HCT116 (cell line): ENCODE measurements around the gene ADARB2. TPM values are rescaled to one million over a fixed set of nuclear protein-coding genes. Genes with fewer than 3 reads are reported as not detected.

Experiments used
- ATAC-seq: fragments of 200-7000 bp; cut with Tn5 transposase; 2 replicates; pipeline ENCODE4 v1.9.1; 2020; ENCODE audit warnings: mild to moderate bottlenecking, moderate library complexity
- BruUV-seq: library from RNA; stranded (reverse); fragments of 400-500 nt; replicated peaks from 2 replicates; lab custom pipeline; 2021; lab: Mats Ljungman, UMichigan
- CTCF ChIA-PET: fragments of 300-600 bp; sonication (Branson Sonifier 250); formaldehyde crosslinking; loops from one replicate; lab custom pipeline; 2021; ENCODE audit warnings: antibody characterized with exemption; lab: Charles Lee
- POLR2A ChIA-PET: fragments of 300-600, 350-600 bp; sonication (Branson Sonifier 250); formaldehyde crosslinking; loops from one replicate; lab custom pipeline; 2021; ENCODE audit warnings: antibody characterized with exemption; lab: Charles Lee
- RAD21 ChIA-PET, 2 experiments: fragments of 300-600 bp; sonication (Branson Sonifier 250); formaldehyde crosslinking; loops; one replicate each; lab custom pipeline; 2023; ENCODE audit warnings: low total read pairs in 2 of 2; ENCODE audit not compliant: uncharacterized antibody in 2 of 2, unreplicated experiment in 2 of 2, low non-redundant PET in 1 of 2; lab: Charles Lee
- DNase-seq: peaks from one replicate; pipeline ENCODE4 v3.0.0-alpha.2; 2010; ENCODE audit warnings: low read depth, low spot score
- H2AFZ ChIP-seq: fragments of 200-600 bp; shearing (Covaris generic), sonication (generic); 2 replicates; pipeline ENCODE4 v1.6.1; 2017; ENCODE audit warnings: low read depth, mixed run types, mixed read lengths, antibody characterized with exemption, low read length; ENCODE audit not compliant: poor library complexity, severe bottlenecking
- H3K27ac ChIP-seq: 2 replicates; pipeline ENCODE4 v1.5.1; 2012; ENCODE audit warnings: low read depth, low read length
- H3K27me3 ChIP-seq: fragments of 200-600 bp; sonication (generic); 2 replicates; pipeline ENCODE4 v1.6.1; 2016; ENCODE audit warnings: mixed run types, low read length, mixed read lengths; ENCODE audit not compliant: insufficient read depth
- H3K36me3 ChIP-seq, 2 experiments: fragments of 200-500 bp in 1 of 2; fragments of 200-600 bp in 1 of 2; sonication (Bioruptor generic) in 1 of 2; sonication (generic) in 1 of 2; 2 replicates each; pipeline versions ENCODE4 v1.5.1 to v1.6.1; 2014 to 2016; ENCODE audit warnings: low read length in 2 of 2, inconsistent platforms in 1 of 2, mixed read lengths in 1 of 2, mixed run types in 1 of 2; ENCODE audit not compliant: insufficient read depth in 2 of 2, control insufficient read depth in 1 of 2
- H3K4me1 ChIP-seq, 2 experiments: fragments of 200-600 bp in 1 of 2; sonication (generic) in 1 of 2; 2 replicates each; pipeline versions ENCODE4 v1.5.1 to v1.6.1; 2012 to 2017; ENCODE audit warnings: low read length in 2 of 2, inconsistent platforms in 1 of 2, mild to moderate bottlenecking in 1 of 2, mixed read lengths in 1 of 2, mixed run types in 1 of 2, moderate library complexity in 1 of 2; ENCODE audit not compliant: insufficient read depth in 2 of 2, control insufficient read depth in 1 of 2
- H3K4me2 ChIP-seq: fragments of 200-600 bp; sonication (generic); 2 replicates; pipeline ENCODE4 v1.6.1; 2017; ENCODE audit warnings: mixed run types, low read length, mixed read lengths
- H3K4me3 ChIP-seq, 2 experiments: fragments of 200-600 bp in 1 of 2; sonication (generic) in 1 of 2; replicated peaks in 1 of 2; 2 replicates each; pipeline ENCODE4 v1.5.1; 2011 to 2016; ENCODE audit warnings: low read length in 2 of 2, control low read depth in 1 of 2, low read depth in 1 of 2, mild to moderate bottlenecking in 1 of 2, mixed read lengths in 1 of 2, mixed run types in 1 of 2
- H3K79me2 ChIP-seq: fragments of 200-600 bp; sonication (generic); 2 replicates; pipeline ENCODE4 v1.6.1; 2017; ENCODE audit warnings: mild to moderate bottlenecking, mixed run types, low read length, moderate library complexity, mixed read lengths; ENCODE audit not compliant: insufficient read depth
- H3K9ac ChIP-seq: fragments of 200-600 bp; sonication (generic); 2 replicates; pipeline ENCODE4 v1.6.1; 2016; ENCODE audit warnings: low read length, mixed read lengths
- H3K9me2 ChIP-seq: fragments of 200-600 bp; sonication (generic), shearing (Covaris generic); 2 replicates; pipeline ENCODE4 v1.6.1; 2017; ENCODE audit warnings: mixed run types, mild to moderate bottlenecking, moderate library complexity; ENCODE audit not compliant: insufficient read depth
- H3K9me3 ChIP-seq, 2 experiments: fragments of 200-500 bp in 1 of 2; fragments of 200-600 bp in 1 of 2; sonication (Bioruptor generic) in 1 of 2; sonication (generic) in 1 of 2; 2 replicates each; pipeline ENCODE4 v1.6.1; 2014 to 2017; ENCODE audit warnings: low read length in 2 of 2, mixed read lengths in 2 of 2, inconsistent platforms in 1 of 2, low read depth in 1 of 2, mild to moderate bottlenecking in 1 of 2, mixed run types in 1 of 2, moderate library complexity in 1 of 2; ENCODE audit not compliant: control insufficient read depth in 1 of 2, insufficient read depth in 1 of 2
- H4K20me1 ChIP-seq: fragments of 200-600 bp; sonication (generic), shearing (Covaris generic); 2 replicates; pipeline ENCODE4 v1.6.1; 2017; ENCODE audit warnings: mixed run types, mild to moderate bottlenecking, moderate library complexity; ENCODE audit not compliant: insufficient read depth
- CBX3 ChIP-seq: IDR thresholded peaks from 2 replicates; pipeline ENCODE4 v1.6.1; 2012; ENCODE audit warnings: low read depth
- EGR1 ChIP-seq: IDR thresholded peaks from 2 replicates; pipeline ENCODE4 v1.6.1; 2012; ENCODE audit warnings: low read depth
- EZH2phosphoT487 ChIP-seq: fragments of 200-600 bp; IDR thresholded peaks from 2 replicates; pipeline ENCODE4 v1.6.1; 2018; ENCODE audit warnings: antibody characterized with exemption, borderline replicate concordance
- POLR2A ChIP-seq: IDR thresholded peaks from 2 replicates; pipeline ENCODE4 v1.7.0; 2011; ENCODE audit warnings: borderline replicate concordance; ENCODE audit not compliant: insufficient read depth, insufficient read length; ENCODE audit errors: extremely low read depth
- RAD21 ChIP-seq: IDR thresholded peaks from 2 replicates; pipeline ENCODE4 v1.6.1; 2012; ENCODE audit warnings: low read depth, mild to moderate bottlenecking
- SIN3A ChIP-seq: IDR thresholded peaks from 2 replicates; pipeline ENCODE4 v1.6.1; 2012; ENCODE audit warnings: low read depth
- SP1 ChIP-seq: IDR thresholded peaks from 2 replicates; pipeline ENCODE4 v1.6.1; 2012; ENCODE audit warnings: low read depth
- SRF ChIP-seq: IDR thresholded peaks from 2 replicates; pipeline ENCODE4 v1.6.1; 2012; ENCODE audit warnings: low read depth
- YY1 ChIP-seq: IDR thresholded peaks from 2 replicates; pipeline ENCODE4 v1.6.1; 2011; ENCODE audit warnings: low read length, low read depth, moderate library complexity, mild to moderate bottlenecking; ENCODE audit not compliant: insufficient replicate concordance; ENCODE audit errors: extremely low read depth
- ZFX ChIP-seq: fragments of 450-650 bp; IDR thresholded peaks from 2 replicates; pipeline ENCODE4 v1.6.1; 2017
- ZNF274 ChIP-seq: fragments of 200-500 bp; sonication (Bioruptor generic); IDR thresholded peaks from 2 replicates; pipeline ENCODE4 v1.6.1; 2014; ENCODE audit warnings: mild to moderate bottlenecking, low read depth, low read length, inconsistent platforms
- intact Hi-C: fragments of 100-400 bp; cut with micrococcal nuclease; formaldehyde crosslinking; loops from 2 replicates; pipeline ENCODE4 v1.10.0; 2022
- total RNA-seq: library from RNA; stranded (reverse); gene quantifications from one replicate; pipeline ENCODE4 v1.2.1, GENCODE V29; 2021; ENCODE audit not compliant: unreplicated experiment
- TF ChIP-seq, protein P1 (sequence below): IDR thresholded peaks from 2 replicates; pipeline ENCODE4 v1.6.1; 2012

Gene ADARB2
- total RNA-seq, 1 experiment from 2014 or later = not detected

DNA sequence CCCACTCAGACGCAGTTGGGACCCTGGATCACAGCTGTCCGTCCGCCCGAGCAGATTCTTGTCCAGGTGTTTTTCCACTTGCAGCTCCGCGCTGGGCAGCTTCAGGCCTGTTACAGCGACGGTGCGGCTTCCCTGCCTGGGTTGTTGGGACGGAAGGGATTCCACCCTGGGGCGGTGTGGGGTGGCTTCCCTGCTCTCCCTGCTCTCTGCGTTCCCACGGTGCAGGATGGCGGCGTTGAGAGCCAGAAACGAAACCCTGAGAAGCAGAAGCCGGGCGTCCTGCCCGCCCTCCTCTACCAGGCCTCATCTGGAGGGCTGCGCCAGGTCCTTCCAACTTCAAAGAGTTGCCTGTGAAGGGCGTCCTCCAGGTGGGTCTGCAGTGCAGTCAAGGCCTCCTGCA, 194.4 kb downstream of the ADARB2 start:
- Histone ChIP-seq H3K4me1 (no peaks in the 10 kb centered on the region), H4K20me1 (no peaks in the 10 kb centered on the region), H3K9me3 (no peaks in the 10 kb centered on the region), H3K9me2 (no peaks in the 10 kb centered on the region), H3K4me3 (no peak overlapping the region), H3K79me2 (no peaks in the 10 kb centered on the region), H3K27ac (no peak overlapping the region), H3K4me2 (no peak overlapping the region), H3K9ac (no peak overlapping the region), H3K36me3 (no peaks in the 10 kb centered on the region), H2AFZ (no peak overlapping the region), H3K27me3 (0 out of 2 replicates have a peak, but pooled peaks cover 9% of the 10 kb centered on the region)
- intact Hi-C loops = no loop called here
- RAD21 ChIA-PET = no interaction called here
- ATAC-seq (no peak), DNase-seq (no peak)
- TF ChIP-seq YY1 (no peak), ZFX (no peak), SP1 (no peak), EZH2phosphoT487 (no peak), ZNF274 (no peak), EGR1 (no peak), CBX3 (no peak), POLR2A (no peak), SIN3A (no peak)
- TF ChIP-seq, protein P1, sequence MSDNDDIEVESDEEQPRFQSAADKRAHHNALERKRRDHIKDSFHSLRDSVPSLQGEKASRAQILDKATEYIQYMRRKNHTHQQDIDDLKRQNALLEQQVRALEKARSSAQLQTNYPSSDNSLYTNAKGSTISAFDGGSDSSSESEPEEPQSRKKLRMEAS = no peak
- CTCF ChIA-PET = no interaction called here
- POLR2A ChIA-PET = no interaction called here
- BruUV-seq = no TSS peak

DNA sequence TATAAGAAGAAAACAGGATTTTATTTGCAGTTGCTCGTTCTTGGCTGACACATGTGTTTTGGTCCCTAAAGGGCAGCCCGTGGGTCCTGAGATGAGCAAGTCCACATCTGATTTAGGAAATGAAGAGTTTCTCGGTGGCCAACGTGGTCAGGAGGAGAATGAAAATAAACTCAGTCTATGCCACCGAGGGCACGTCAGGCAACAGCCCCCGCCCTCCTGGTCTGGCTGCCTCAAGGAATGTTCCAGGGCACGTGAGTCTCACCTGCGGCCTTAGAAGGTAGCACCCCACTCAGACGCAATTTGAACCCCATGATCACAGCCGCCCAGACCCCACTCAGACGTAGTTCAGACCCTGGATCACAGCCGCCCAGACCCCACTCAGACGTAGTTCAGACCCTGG, 197.2 kb downstream of the ADARB2 start:
- H3K9me3 ChIP-seq = no peaks in the 10 kb centered on the region
- ChIA-PET CTCF (no interaction called here), POLR2A (no interaction called here), RAD21 (no interaction called here)
- no peaks in the 10 kb centered on the region for H4K20me1 ChIP-seq
- BruUV-seq = no TSS peak
- H3K4me1 ChIP-seq = no peaks in the 10 kb centered on the region
- no peak overlapping the region for H3K4me2 ChIP-seq
- no peaks in the 10 kb centered on the region for H3K79me2 ChIP-seq
- H3K4me3 ChIP-seq = no peak overlapping the region
- DNase-seq (no peak), ATAC-seq (no peak)
- no peak overlapping the region for H2AFZ ChIP-seq
- H3K36me3 ChIP-seq = no peaks in the 10 kb centered on the region
- TF ChIP-seq, protein P1 = no peak
- TF ChIP-seq RAD21 (no peak), SRF (no peak), YY1 (no peak)
- H3K27me3 ChIP-seq = 0 out of 2 replicates have a peak, but pooled peaks cover 3% of the 10 kb centered on the region
- intact Hi-C loops = no loop called here
- no peaks in the 10 kb centered on the region for H3K9me2 ChIP-seq
- no peak overlapping the region for H3K9ac ChIP-seq
- H3K27ac ChIP-seq = no peak overlapping the region
